Psoas muscle (tissue), 8 donors: Measurements from ENCODE around the gene DEFB114. TPM values are rescaled to one million over a fixed set of nuclear protein-coding genes. Genes with fewer than 3 reads are reported as not detected.

ENCODE experiments used
- ATAC-seq, 4 donors: fragments of 200-7000 bp; cut with Tn5 transposase; one replicate each; pipeline ENCODE4 v1.9.1; 2020; ENCODE audit warnings: moderate library complexity in 3 of 4, mild to moderate bottlenecking in 2 of 4
- DNase-seq, 2 donors: peaks; one replicate each; pipeline ENCODE4 v3.0.0-alpha.2; 2020
- H3K27ac ChIP-seq: fragments of 200-600 bp; one replicate; pipeline ENCODE4 v1.8.0; 2022
- H3K27me3 ChIP-seq, 3 donors: fragments of 200-600 bp in 1 of 3; one replicate each; pipeline versions ENCODE4 v1.6.1 to v1.8.0; 2013 to 2022; ENCODE audit warnings: low read length in 2 of 3, mild to moderate bottlenecking in 2 of 3, moderate library complexity in 1 of 3; ENCODE audit not compliant: insufficient read depth in 3 of 3
- H3K36me3 ChIP-seq, 2 donors: fragments of 200-600 bp in 1 of 2; one replicate each; pipeline versions ENCODE4 v1.6.1 to v1.8.0; 2013 to 2022; ENCODE audit warnings: low read depth in 1 of 2, mild to moderate bottlenecking in 1 of 2, moderate library complexity in 1 of 2; ENCODE audit not compliant: insufficient read depth in 1 of 2
- H3K4me1 ChIP-seq: fragments of 200-600 bp; one replicate; pipeline ENCODE4 v1.8.0; 2022
- H3K4me3 ChIP-seq: fragments of 200-600 bp; one replicate; pipeline ENCODE4 v1.8.0; 2022; ENCODE audit warnings: mild to moderate bottlenecking
- H3K9me3 ChIP-seq: fragments of 200-600 bp; one replicate; pipeline ENCODE4 v1.8.0; 2022
- CTCF ChIP-seq: fragments of 200-600 bp; IDR thresholded peaks from one replicate; pipeline ENCODE4 v1.8.0; 2022; ENCODE audit warnings: antibody characterized with exemption
- WGBS, 3 donors: extraction: QIAGEN DNeasy Blood & Tissue Kit; methylation state at CpG; one replicate each; pipeline versions ENCODE4 v1.1.6 to v1.1.7; 2013; 5-methylcytosine and 5-hydroxymethylcytosine counted together
- intact Hi-C, 2 donors: fragments of 100-400 bp; cut with DNase I; formaldehyde crosslinking; loops; one replicate each; pipeline versions ENCODE4 v1.11.0 to v1.14.2; 2022
- polyA plus RNA-seq, 3 donors: library from polyadenylated mRNA; stranded (reverse); fragments of 200-250 nt; gene quantifications; one replicate each; pipeline ENCODE4 v1.2.3, GENCODE V29; 2013
- total RNA-seq, 4 donors: library from RNA; stranded (reverse); fragmentation: NEBNext Ultra II Directional in 2 of 4; extraction: Animal tissue kit (Norgen Biotek cat#: 25700) in 2 of 4; gene quantifications; one replicate each; pipeline versions ENCODE4 v1.2.1 to v1.2.4, GENCODE V29; 2021 to 2023
- donor health status: healthy with polysubstance abuse.
- donor health status: DM: no; HTN: no; CAD: no; lungs with moderate emphysema.
- donor health status: Bipolar disorder and iron deficiency.
- donor health status: healthy.
- donor health status: DM: yes; HTN: yes; CAD: no.
- donor health status: DM: no; HTN: no; CAD: no.
- donor health status: DM: no; HTN: no; CAD: no.
- donor health status: DM: yes; HTN: yes; CAD: no.

Gene DEFB114
- total and polyA plus RNA-seq, 7 donors: not detected

GRCh38 chr6:49913636-49914375, 50.2 kb downstream of the DEFB114 start:
- WGBS, 3 donors: 47 to 56% (median 52%) methylated on average over 6 of the region's 6 CpGs
- ATAC-seq: peak; percentile 64 to 85 (median 82)
- H3K4me3 ChIP-seq: no peak overlapping the region

GRCh38 chr6:49912196-49912595, 51.8 kb downstream of the DEFB114 start:
- WGBS, 3 donors: 87 to 93% (median 90%) methylated on average over 1 of the region's 1 CpG
- no peak for TF ChIP-seq CTCF
- Histone ChIP-seq H3K4me3 (no peak overlapping the region), H3K9me3 (no peaks in the 10 kb centered on the region), H3K27ac (no peak overlapping the region), H3K36me3 (no peaks in the 10 kb centered on the region), H3K27me3 (no peaks in the 10 kb centered on the region), H3K4me1 (peaks cover 16% of the 10 kb centered on the region)
- DNase-seq (no peak), ATAC-seq (no peak)
- intact Hi-C loops: no loop called here

More at GRCh38 chr6:49913636-49914375, 50.2 kb downstream of the DEFB114 start:
- intact Hi-C loops: no loop called here
- H3K36me3 ChIP-seq: no peaks in the 10 kb centered on the region
- H3K27ac ChIP-seq: peak overlapping the region; percentile 60
- H3K27me3 ChIP-seq: no peaks in the 10 kb centered on the region
- DNase-seq: no peak
- no peak for TF ChIP-seq CTCF
- H3K4me1 ChIP-seq: peaks cover 16% of the 10 kb centered on the region
- H3K9me3 ChIP-seq: no peaks in the 10 kb centered on the region

GRCh38 chr6:49911252-49911651, 52.7 kb downstream of the DEFB114 start:
- no peak for ATAC-seq
- intact Hi-C loops: no loop called here

More at GRCh38 chr6:49911252-49911651, 52.7 kb downstream of the DEFB114 start:
- H3K27ac ChIP-seq: no peak overlapping the region
- no peaks in the 10 kb centered on the region for H3K36me3 ChIP-seq
- H3K9me3 ChIP-seq: no peaks in the 10 kb centered on the region
- no peak for TF ChIP-seq CTCF
- no peak overlapping the region for H3K4me3 ChIP-seq
- DNase-seq: no peak
- peaks cover 16% of the 10 kb centered on the region for H3K4me1 ChIP-seq
- H3K27me3 ChIP-seq: no peaks in the 10 kb centered on the region
- 85 to 94% (median 92%) methylated on average over 2 of the region's 2 CpGs for WGBS, 3 donors

Other genes with a start within 250 kb of the DEFB114 start
- not detected for gene CRISP3, start 219.8 kb downstream of the DEFB114 start, total RNA-seq
- gene CRISP3, start 219.8 kb downstream of the DEFB114 start, polyA plus RNA-seq: under 1 TPM in 1 of 3 donors, not detected in 2; 0.04 TPM
- not detected for gene PGK2, start 176.9 kb downstream of the DEFB114 start, total RNA-seq
- not detected for gene PGK2, start 176.9 kb downstream of the DEFB114 start, polyA plus RNA-seq
- gene CRISP1, start 97.6 kb downstream of the DEFB114 start, total RNA-seq: not detected
- gene CRISP1, start 97.6 kb downstream of the DEFB114 start, polyA plus RNA-seq: not detected
- gene DEFB113, start 5.5 kb upstream of the DEFB114 start, total RNA-seq: not detected
- gene DEFB113, start 5.5 kb upstream of the DEFB114 start, polyA plus RNA-seq: not detected
- not detected for gene DEFB110, start 57.8 kb upstream of the DEFB114 start, total RNA-seq
- gene DEFB110, start 57.8 kb upstream of the DEFB114 start, polyA plus RNA-seq: not detected
- gene DEFB112, start 85.8 kb upstream of the DEFB114 start, total RNA-seq: not detected
- not detected for gene DEFB112, start 85.8 kb upstream of the DEFB114 start, polyA plus RNA-seq